ENCODE data around the gene IBA57.

Gene IBA57

GRCh38 chr1:228148196-228148861, 17.3 kb upstream of the IBA57 start:
- no peaks in the 10 kb centered on the region for H3K27me3 ChIP-seq (ENCODE audit: insufficient read depth, low read depth)

GRCh38 chr1:228148935-228149405, 16.6 kb upstream of the IBA57 start:
- Histone ChIP-seq H3K79me2 (ENCODE audit: insufficient read depth, low read depth) (peaks cover 27% of the 10 kb centered on the region), H3K4me1 (ENCODE audit: low read depth, poor library complexity, severe bottlenecking) (no peaks in the 10 kb centered on the region), H3K4me2 (no peak overlapping the region), H3K27ac (no peak overlapping the region), H3K36me3 (ENCODE audit: insufficient read depth) (no peaks in the 10 kb centered on the region), H2AFZ (ENCODE audit: low read depth) (no peak overlapping the region), H3K4me3 (IDR thresholded peaks at IDR 0.05; ENCODE audit: insufficient read depth, low read depth, low read length) (no peak overlapping the region), H4K20me1 (ENCODE audit: insufficient read depth) (no peaks in the 10 kb centered on the region), H3K27me3 (ENCODE audit: insufficient read depth, low read depth) (no peaks in the 10 kb centered on the region), H3K9ac (no peak overlapping the region)
- no peak for TF ChIP-seq CTCF (conservative IDR thresholded peaks at IDR 0.05; ENCODE audit: low read depth, low read length)

More at GRCh38 chr1:228148196-228148861, 17.3 kb upstream of the IBA57 start:
- H3K4me3 ChIP-seq (IDR thresholded peaks at IDR 0.05; ENCODE audit: insufficient read depth, low read depth, low read length): no peak overlapping the region
- no peak overlapping the region for H3K27ac ChIP-seq
- no peak overlapping the region for H2AFZ ChIP-seq (ENCODE audit: low read depth)
- no peaks in the 10 kb centered on the region for H4K20me1 ChIP-seq (ENCODE audit: insufficient read depth)
- TF ChIP-seq CTCF (conservative IDR thresholded peaks at IDR 0.05; ENCODE audit: low read depth, low read length): no peak
- no peak overlapping the region for H3K9ac ChIP-seq
- H3K36me3 ChIP-seq (ENCODE audit: insufficient read depth): no peaks in the 10 kb centered on the region
- H3K4me2 ChIP-seq: no peak overlapping the region
- no peaks in the 10 kb centered on the region for H3K4me1 ChIP-seq (ENCODE audit: low read depth, poor library complexity, severe bottlenecking)
- H3K79me2 ChIP-seq (ENCODE audit: insufficient read depth, low read depth): peaks cover 33% of the 10 kb centered on the region

GRCh38 chr1:228149406-228150119, 16.0 kb upstream of the IBA57 start, which contains the start of gene GJC2:
Gene GJC2 (plus strand): TSS chr1:228149930. CDS start chr1:228157759, 7,829 bp downstream.
- Histone ChIP-seq H3K4me2 (no peak within 1 kb of the TSS), H3K79me2 (ENCODE audit: insufficient read depth, low read depth) (peaks cover 21% of the 10 kb centered on the region; the same call in 1 of the 2 replicates), H3K27me3 (ENCODE audit: insufficient read depth, low read depth) (no peaks in the 10 kb centered on the region), H3K36me3 (ENCODE audit: insufficient read depth) (no peaks in the 10 kb centered on the region), H3K27ac (no peak within 1 kb of the TSS), H3K4me1 (ENCODE audit: low read depth, poor library complexity, severe bottlenecking) (no peaks in the 10 kb centered on the region), H3K9ac (no peak within 1 kb of the TSS), H3K4me3 (IDR thresholded peaks at IDR 0.05; ENCODE audit: insufficient read depth, low read depth, low read length) (no peak within 1 kb of the TSS), H2AFZ (ENCODE audit: low read depth) (no peak within 1 kb of the TSS), H4K20me1 (ENCODE audit: insufficient read depth) (no peaks in the 10 kb centered on the region)
- no peak for TF ChIP-seq CTCF (conservative IDR thresholded peaks at IDR 0.05; ENCODE audit: low read depth, low read length)

- no peak for TF ChIP-seq CTCF (conservative IDR thresholded peaks at IDR 0.05; ENCODE audit: low read depth, low read length)
- H3K36me3 ChIP-seq (ENCODE audit: insufficient read depth): no peaks in the 10 kb centered on the region
- H3K4me3 ChIP-seq (IDR thresholded peaks at IDR 0.05; ENCODE audit: insufficient read depth, low read depth, low read length): no peak overlapping the region
- no peak overlapping the region for H2AFZ ChIP-seq (ENCODE audit: low read depth)
- no peak overlapping the region for H3K27ac ChIP-seq
- H3K4me2 ChIP-seq: no peak overlapping the region
- peaks cover 16% of the 10 kb centered on the region; the same call in 1 of the 2 replicates for H3K79me2 ChIP-seq (ENCODE audit: insufficient read depth, low read depth)
- H3K9ac ChIP-seq: no peak overlapping the region
- H3K4me1 ChIP-seq (ENCODE audit: low read depth, poor library complexity, severe bottlenecking): no peaks in the 10 kb centered on the region
- H4K20me1 ChIP-seq (ENCODE audit: insufficient read depth): no peaks in the 10 kb centered on the region
- H3K27me3 ChIP-seq (ENCODE audit: insufficient read depth, low read depth): no peaks in the 10 kb centered on the region
Observed at GRCh38 chr1:228150120-228150460, 15.5 kb upstream of the IBA57 start.
